ENCODE results near the gene PROX2. TPM values are rescaled to one million over a fixed set of nuclear protein-coding genes. Genes with fewer than 3 reads are reported as not detected.
A peak's percentile ranks its signal among the peaks of the same experiment; 100 is the strongest.

PROX2 gene
- total RNA-seq, 1 experiment from 2014 or later, result not detected

DNA sequence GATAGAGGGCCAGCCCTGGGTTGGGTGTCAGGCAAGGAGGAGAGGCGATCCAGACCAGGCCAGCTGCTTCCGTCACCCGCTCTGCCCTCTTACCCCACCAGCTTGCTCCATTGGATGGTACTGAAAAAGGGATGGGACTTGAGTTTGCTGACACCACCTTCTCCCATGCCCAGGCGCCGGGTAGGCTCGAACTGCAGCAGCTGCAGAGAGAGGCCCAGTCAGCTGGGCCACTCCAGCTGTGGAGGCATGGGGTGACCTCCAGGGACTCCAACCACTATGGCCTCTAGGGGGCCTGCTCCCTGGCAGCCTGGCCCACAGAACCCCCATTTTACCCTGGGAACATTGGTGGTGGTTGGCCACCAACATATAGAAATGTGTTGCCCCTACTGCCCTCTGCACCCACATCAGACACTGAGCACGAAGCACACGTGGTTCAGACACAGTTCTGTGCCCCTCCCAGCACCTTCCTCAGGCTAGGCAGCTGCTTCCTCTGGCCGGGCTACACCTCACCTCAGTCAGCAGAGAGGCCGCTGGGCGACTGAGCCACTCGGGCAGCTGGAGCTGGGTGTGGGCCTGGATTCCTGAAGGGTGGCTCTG is 31.1 kb upstream of the PROX2 start:
- BruUV-seq (replicated peaks), result no TSS peak
- H3K27me3 Mint-ChIP-seq (ENCODE audit: unreplicated experiment), result no peaks in the 10 kb centered on the region
- CTCF ChIA-PET, result interaction anchor here (1.2 kb wide), 1 partner anchor 46 kb away, joined by 3 read pairs; no protein-coding TSS in a partner anchor
- peaks cover 25% of the 10 kb centered on the region for H3K36me3 Mint-ChIP-seq (ENCODE audit: insufficient read depth, unreplicated experiment)
- no peak overlapping the region for H3K4me3 Mint-ChIP-seq (ENCODE audit: low read depth, unreplicated experiment)
- TF ChIP-seq, protein P1, sequence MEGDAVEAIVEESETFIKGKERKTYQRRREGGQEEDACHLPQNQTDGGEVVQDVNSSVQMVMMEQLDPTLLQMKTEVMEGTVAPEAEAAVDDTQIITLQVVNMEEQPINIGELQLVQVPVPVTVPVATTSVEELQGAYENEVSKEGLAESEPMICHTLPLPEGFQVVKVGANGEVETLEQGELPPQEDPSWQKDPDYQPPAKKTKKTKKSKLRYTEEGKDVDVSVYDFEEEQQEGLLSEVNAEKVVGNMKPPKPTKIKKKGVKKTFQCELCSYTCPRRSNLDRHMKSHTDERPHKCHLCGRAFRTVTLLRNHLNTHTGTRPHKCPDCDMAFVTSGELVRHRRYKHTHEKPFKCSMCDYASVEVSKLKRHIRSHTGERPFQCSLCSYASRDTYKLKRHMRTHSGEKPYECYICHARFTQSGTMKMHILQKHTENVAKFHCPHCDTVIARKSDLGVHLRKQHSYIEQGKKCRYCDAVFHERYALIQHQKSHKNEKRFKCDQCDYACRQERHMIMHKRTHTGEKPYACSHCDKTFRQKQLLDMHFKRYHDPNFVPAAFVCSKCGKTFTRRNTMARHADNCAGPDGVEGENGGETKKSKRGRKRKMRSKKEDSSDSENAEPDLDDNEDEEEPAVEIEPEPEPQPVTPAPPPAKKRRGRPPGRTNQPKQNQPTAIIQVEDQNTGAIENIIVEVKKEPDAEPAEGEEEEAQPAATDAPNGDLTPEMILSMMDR (IDR thresholded peaks at IDR 0.05; ENCODE audit: unreplicated experiment), result no peak
- peaks cover 10% of the 10 kb centered on the region for H3K4me1 Mint-ChIP-seq (ENCODE audit: low read depth, unreplicated experiment)
- DNase-seq, result no peak
- intact Hi-C loops (cut with micrococcal nuclease; ENCODE audit: unreplicated experiment), result loop anchor here (1.0 kb wide), 1 partner anchor 46 kb away; no protein-coding TSS in a partner anchor
- no peak overlapping the region for H3K27ac Mint-ChIP-seq (ENCODE audit: unreplicated experiment)
- H3K9me3 Mint-ChIP-seq (ENCODE audit: low read depth, unreplicated experiment), result no peaks in the 10 kb centered on the region

DNA sequence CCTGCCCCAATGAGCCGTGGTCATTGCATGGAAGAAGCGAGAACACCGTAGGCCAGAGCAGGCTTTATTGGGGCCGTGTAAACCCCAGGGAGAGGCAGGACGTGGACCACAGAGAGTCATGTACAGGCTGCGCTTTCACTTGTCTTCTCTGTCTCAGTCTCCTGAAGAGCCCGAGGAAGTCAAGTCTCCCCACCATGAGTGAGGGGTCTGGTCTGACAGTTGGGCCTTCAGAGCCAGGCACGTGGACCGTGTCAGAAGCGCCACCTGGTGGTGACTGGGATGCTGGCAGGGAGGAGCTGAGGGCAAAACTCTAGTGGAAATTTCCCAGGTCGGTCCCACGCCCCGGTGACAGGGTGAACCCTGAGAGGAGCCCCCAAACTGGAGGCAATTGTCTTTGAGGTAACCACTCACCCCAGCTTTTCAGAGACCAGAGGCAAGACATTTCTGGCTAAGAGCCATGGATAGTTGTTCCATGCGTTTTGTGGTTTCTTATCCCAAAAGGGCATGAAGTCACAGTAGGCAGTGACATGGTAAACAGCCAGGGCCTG is 29.7 kb upstream of the PROX2 start:
- Mint-ChIP-seq H3K27ac (ENCODE audit: unreplicated experiment) (no peak overlapping the region), H3K9me3 (ENCODE audit: low read depth, unreplicated experiment) (no peaks in the 10 kb centered on the region), H3K36me3 (ENCODE audit: insufficient read depth, unreplicated experiment) (peaks cover 25% of the 10 kb centered on the region), H3K4me3 (ENCODE audit: low read depth, unreplicated experiment) (no peak overlapping the region), H3K27me3 (ENCODE audit: unreplicated experiment) (no peaks in the 10 kb centered on the region), H3K4me1 (ENCODE audit: low read depth, unreplicated experiment) (no peaks in the 10 kb centered on the region)
- peak; percentile 78 for DNase-seq
- CTCF ChIA-PET, result interaction anchor here (0.6 to 2.0 kb wide), 6 partner anchors 12 to 157 kb away, joined by 3 to 29 read pairs (median 5); partner anchors contain the start of gene RPS6KL1
- BruUV-seq (replicated peaks), result no TSS peak
- TF ChIP-seq, protein P1 (IDR thresholded peaks at IDR 0.05; ENCODE audit: unreplicated experiment), result peak; percentile 90
- intact Hi-C loops (cut with micrococcal nuclease; ENCODE audit: unreplicated experiment), result loop anchor here (1.0 kb wide), 1 partner anchor 44 kb away; no protein-coding TSS in a partner anchor

DNA sequence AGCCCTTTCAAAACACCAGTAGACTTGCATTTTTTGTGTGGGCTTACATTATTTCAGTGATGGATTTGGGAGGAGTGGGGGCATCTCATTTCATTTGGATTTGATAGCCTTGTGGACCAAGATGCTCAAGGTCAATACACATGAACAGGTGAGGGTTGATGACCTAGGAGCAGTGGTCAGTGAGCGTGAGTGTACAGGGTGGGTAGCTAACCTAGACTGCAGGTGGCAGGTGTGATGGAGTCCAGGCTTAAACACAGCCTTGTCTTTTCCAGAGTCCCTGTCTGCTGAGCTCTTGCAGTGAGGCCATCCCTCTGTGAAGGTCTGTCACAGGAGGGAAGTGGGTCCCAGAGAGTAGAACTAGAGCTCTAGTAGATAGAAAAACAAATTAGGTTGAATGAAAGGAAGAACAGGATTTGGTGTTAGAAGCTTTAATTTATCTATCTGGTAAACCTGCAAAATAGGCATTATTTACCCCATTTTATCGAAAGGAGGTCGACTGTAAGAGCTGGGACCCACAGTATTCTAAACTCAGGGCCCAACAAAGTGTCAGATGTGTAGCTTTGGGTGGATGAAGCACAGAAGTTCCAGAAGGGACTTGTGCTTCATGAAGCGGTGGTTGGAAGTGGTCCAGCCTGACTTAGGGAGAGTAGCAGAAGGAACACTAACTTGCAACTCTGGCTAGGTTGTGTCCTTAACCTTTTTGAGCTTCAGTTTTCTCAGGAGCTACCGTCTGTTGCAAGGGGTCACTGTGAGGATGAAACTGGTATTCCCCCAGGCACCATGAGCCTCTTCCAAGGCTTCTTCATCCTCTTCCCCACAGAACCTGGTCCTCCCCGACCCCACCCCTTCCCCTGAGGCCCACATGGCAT is 28.9 kb upstream of the PROX2 start:
- Mint-ChIP-seq H3K27ac (ENCODE audit: unreplicated experiment) (no peak overlapping the region), H3K27me3 (ENCODE audit: unreplicated experiment) (no peaks in the 10 kb centered on the region), H3K36me3 (ENCODE audit: insufficient read depth, unreplicated experiment) (peaks cover 25% of the 10 kb centered on the region), H3K9me3 (ENCODE audit: low read depth, unreplicated experiment) (no peaks in the 10 kb centered on the region), H3K4me3 (ENCODE audit: low read depth, unreplicated experiment) (no peak overlapping the region), H3K4me1 (ENCODE audit: low read depth, unreplicated experiment) (no peaks in the 10 kb centered on the region)
- TF ChIP-seq, protein P1 (IDR thresholded peaks at IDR 0.05; ENCODE audit: unreplicated experiment), result no peak
- no peak for DNase-seq
- intact Hi-C loops (cut with micrococcal nuclease; ENCODE audit: unreplicated experiment), result no loop called here
- no TSS peak for BruUV-seq (replicated peaks)
- CTCF ChIA-PET, result interaction anchor here (1.1 to 2.0 kb wide), 4 partner anchors 11 to 45 kb away, joined by 3 to 29 read pairs (median 4); partner anchors contain the start of gene RPS6KL1

DNA sequence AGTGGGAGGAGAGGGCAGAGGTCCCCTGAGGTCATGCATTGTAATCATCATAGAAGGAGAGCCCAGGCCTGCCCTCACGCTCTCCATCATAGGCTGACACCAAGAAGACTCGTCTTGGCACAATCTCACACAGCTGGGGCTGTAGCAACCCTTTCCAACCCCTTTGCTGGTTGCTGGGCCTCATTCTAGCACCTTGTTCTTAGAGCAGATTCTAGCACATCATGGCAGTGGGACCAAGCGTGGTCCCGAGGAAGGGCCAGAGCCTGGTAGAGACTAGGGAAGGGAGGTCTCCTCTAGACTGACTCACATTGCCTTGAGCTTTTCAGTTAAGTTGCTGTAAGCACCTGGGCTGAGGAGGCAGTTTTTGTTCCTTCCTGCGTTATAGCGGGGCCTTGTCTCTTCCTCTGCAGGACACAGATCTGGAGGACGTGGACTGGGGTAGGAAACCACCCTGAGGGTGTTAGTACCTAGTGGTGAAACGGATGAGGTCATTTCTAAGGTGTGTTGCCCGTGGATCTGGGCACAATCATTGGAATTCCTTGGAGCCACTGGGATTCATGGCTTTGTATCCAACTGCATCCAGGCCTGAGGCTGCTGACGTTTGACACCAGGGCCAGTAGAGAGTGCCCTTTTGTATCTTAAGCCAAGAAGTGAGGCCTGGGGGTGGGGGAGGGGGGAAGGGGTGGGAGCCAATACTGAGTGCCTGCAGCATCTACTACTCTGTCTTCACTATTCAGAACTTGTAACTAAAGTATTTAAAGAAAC is 27.2 kb upstream of the PROX2 start:
- H3K4me3 Mint-ChIP-seq (ENCODE audit: low read depth, unreplicated experiment), result no peak overlapping the region
- no peaks in the 10 kb centered on the region for H3K9me3 Mint-ChIP-seq (ENCODE audit: low read depth, unreplicated experiment)
- BruUV-seq (replicated peaks), result TSS peak; percentile 60
- TF ChIP-seq, protein P1 (IDR thresholded peaks at IDR 0.05; ENCODE audit: unreplicated experiment), result no peak
- CTCF ChIA-PET, result interaction anchor here (0.6 kb wide), 1 partner anchor 44 kb away, joined by 3 read pairs; no protein-coding TSS in a partner anchor
- no peak overlapping the region for H3K27ac Mint-ChIP-seq (ENCODE audit: unreplicated experiment)
- H3K27me3 Mint-ChIP-seq (ENCODE audit: unreplicated experiment), result no peaks in the 10 kb centered on the region
- no peaks in the 10 kb centered on the region for H3K4me1 Mint-ChIP-seq (ENCODE audit: low read depth, unreplicated experiment)
- H3K36me3 Mint-ChIP-seq (ENCODE audit: insufficient read depth, unreplicated experiment), result peaks cover 32% of the 10 kb centered on the region
- DNase-seq, result no peak
- intact Hi-C loops (cut with micrococcal nuclease; ENCODE audit: unreplicated experiment), result no loop called here

Data from Calu3 (cell line).